ENCODE data around the gene UNC13A. TPM values are rescaled to one million over a fixed set of nuclear protein-coding genes. Genes with fewer than 3 reads are reported as not detected.

Gene UNC13A
- total RNA-seq, 1 donor from 2014 or later = 1.3 TPM

GRCh38 chr19:17614476-17614875, 73.7 kb downstream of the UNC13A start:
- Mint-ChIP-seq H3K27ac (no peak overlapping the region), H3K27me3 (ENCODE audit: insufficient read depth, low read depth) (peaks cover 11% of the 10 kb centered on the region), H3K36me3 (no peaks in the 10 kb centered on the region), H3K4me3 (no peak overlapping the region), H3K4me1 (peaks cover 8% of the 10 kb centered on the region), H3K9me3 (peaks cover 3% of the 10 kb centered on the region)
- TF ChIP-seq CTCF (IDR thresholded peaks at IDR 0.05) (no peak), EZH2 (IDR thresholded peaks at IDR 0.05) (no peak), EZH2phosphoT487 (IDR thresholded peaks at IDR 0.05) (no peak)
- no peak overlapping the region for H3K9ac ChIP-seq
- no peak overlapping the region for H3K27ac ChIP-seq
- H3K4me3 ChIP-seq = no peak overlapping the region
- H3K4me1 ChIP-seq = peaks cover 8% of the 10 kb centered on the region
- no peak overlapping the region for H3K4me2 ChIP-seq
- H4K20me1 ChIP-seq (ENCODE audit: low read depth) = no peaks in the 10 kb centered on the region
- peaks cover 20% of the 10 kb centered on the region for H3F3A ChIP-seq (ENCODE audit: low read depth)
- H2AFZ ChIP-seq (replicated peaks) = no peak overlapping the region
- no peak for DNase-seq (ENCODE audit: low spot score)
- H3K36me3 ChIP-seq = no peaks in the 10 kb centered on the region
- no peaks in the 10 kb centered on the region for H3K9me3 ChIP-seq (ENCODE audit: low read depth)
- H3K79me2 ChIP-seq (ENCODE audit: low read depth) = no peaks in the 10 kb centered on the region
- H3K27me3 ChIP-seq = no peaks in the 10 kb centered on the region

- Mint-ChIP-seq H3K4me3 (no peak overlapping the region), H3K27me3 (ENCODE audit: insufficient read depth, low read depth) (peaks cover 16% of the 10 kb centered on the region), H3K27ac (peak overlapping the region; percentile 0), H3K36me3 (no peaks in the 10 kb centered on the region), H3K9me3 (no peaks in the 10 kb centered on the region), H3K4me1 (peaks cover 7% of the 10 kb centered on the region)
- no peak for TF ChIP-seq CTCF (IDR thresholded peaks at IDR 0.05)
- no peak for TF ChIP-seq EZH2 (IDR thresholded peaks at IDR 0.05)
- no peak for TF ChIP-seq EZH2phosphoT487 (IDR thresholded peaks at IDR 0.05)
- no peak overlapping the region for H3K4me2 ChIP-seq
- H3K79me2 ChIP-seq (ENCODE audit: low read depth) = no peaks in the 10 kb centered on the region
- H3K4me1 ChIP-seq = peaks cover 7% of the 10 kb centered on the region
- H3K27me3 ChIP-seq = no peaks in the 10 kb centered on the region
- H3K36me3 ChIP-seq = no peaks in the 10 kb centered on the region
- H3K4me3 ChIP-seq = no peak overlapping the region
- no peaks in the 10 kb centered on the region for H3K9me3 ChIP-seq (ENCODE audit: low read depth)
- no peak overlapping the region for H3K27ac ChIP-seq
- H3K9ac ChIP-seq = no peak overlapping the region
- DNase-seq (ENCODE audit: low spot score) = no peak
- no peaks in the 10 kb centered on the region for H4K20me1 ChIP-seq (ENCODE audit: low read depth)
- no peak overlapping the region for H2AFZ ChIP-seq (replicated peaks)
- peaks cover 24% of the 10 kb centered on the region for H3F3A ChIP-seq (ENCODE audit: low read depth)
Measured at GRCh38 chr19:17611462-17612244, 76.5 kb downstream of the UNC13A start.

GRCh38 chr19:17610384-17610783, 77.8 kb downstream of the UNC13A start:
- Histone ChIP-seq H4K20me1 (ENCODE audit: low read depth) (no peaks in the 10 kb centered on the region), H3K27me3 (no peaks in the 10 kb centered on the region), H3K9ac (no peak overlapping the region), H3K4me2 (no peak overlapping the region), H3K4me3 (no peak overlapping the region), H3K27ac (no peak overlapping the region), H3K4me1 (no peaks in the 10 kb centered on the region), H2AFZ (replicated peaks) (no peak overlapping the region), H3F3A (ENCODE audit: low read depth) (peaks cover 26% of the 10 kb centered on the region), H3K36me3 (no peaks in the 10 kb centered on the region), H3K9me3 (ENCODE audit: low read depth) (no peaks in the 10 kb centered on the region), H3K79me2 (ENCODE audit: low read depth) (no peaks in the 10 kb centered on the region)
- no peak overlapping the region for H3K4me3 Mint-ChIP-seq
- DNase-seq (ENCODE audit: low spot score) = no peak
- no peaks in the 10 kb centered on the region for H3K36me3 Mint-ChIP-seq
- H3K4me1 Mint-ChIP-seq = peaks cover 10% of the 10 kb centered on the region
- H3K27me3 Mint-ChIP-seq (ENCODE audit: insufficient read depth, low read depth) = peaks cover 14% of the 10 kb centered on the region
- no peak for TF ChIP-seq EZH2phosphoT487 (IDR thresholded peaks at IDR 0.05)
- no peak for TF ChIP-seq EZH2 (IDR thresholded peaks at IDR 0.05)
- TF ChIP-seq CTCF (IDR thresholded peaks at IDR 0.05) = no peak
- H3K9me3 Mint-ChIP-seq = no peaks in the 10 kb centered on the region
- H3K27ac Mint-ChIP-seq = no peak overlapping the region
